ENCODE measurements around the gene IPO13.

The IPO13 gene

DNA sequence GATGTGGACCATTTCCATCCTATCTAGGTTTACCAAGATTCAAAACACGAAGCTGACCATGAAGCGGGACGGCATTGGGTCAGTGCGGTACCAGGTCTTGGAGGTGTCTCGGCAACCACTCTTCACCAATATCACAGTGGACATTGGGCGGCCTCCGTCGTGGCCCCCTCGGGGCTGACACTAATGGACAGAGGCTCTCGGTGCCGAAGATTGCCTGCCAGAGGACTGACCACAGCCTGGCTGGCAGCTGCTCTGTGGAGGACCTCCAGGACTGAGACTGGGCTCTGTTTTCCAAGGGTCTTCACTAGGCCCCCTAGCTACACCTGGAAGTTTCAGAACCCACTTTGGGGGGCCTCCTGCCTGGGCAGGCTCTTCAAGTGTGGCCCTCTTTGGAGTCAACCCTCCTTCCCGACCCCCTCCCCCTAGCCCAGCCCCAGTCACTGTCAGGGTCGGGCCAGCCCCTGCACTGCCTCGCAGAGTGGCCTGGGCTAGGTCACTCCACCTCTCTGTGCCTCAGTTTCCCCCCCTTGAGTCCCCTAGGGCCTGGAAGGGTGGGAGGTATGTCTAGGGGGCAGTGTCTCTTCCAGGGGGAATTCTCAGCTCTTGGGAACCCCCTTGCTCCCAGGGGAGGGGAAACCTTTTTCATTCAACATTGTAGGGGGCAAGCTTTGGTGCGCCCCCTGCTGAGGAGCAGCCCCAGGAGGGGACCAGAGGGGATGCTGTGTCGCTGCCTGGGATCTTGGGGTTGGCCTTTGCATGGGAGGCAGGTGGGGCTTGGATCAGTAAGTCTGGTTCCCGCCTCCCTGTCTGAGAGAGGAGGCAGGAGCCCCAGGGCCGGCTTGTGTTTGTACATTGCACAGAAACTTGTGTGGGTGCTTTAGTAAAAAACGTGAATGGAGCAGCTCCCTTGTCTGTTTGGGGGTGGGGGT is 43.8 kb downstream of the IPO13 start:
- peaks cover 16 to 17% of the 10 kb centered on the region in 2 experiments for H3K4me1 ChIP-seq (ENCODE audit: control insufficient read depth in 1 of 2, insufficient read depth in 1 of 2, low read depth in 1 of 2, low read length in 1 of 2)
- no peaks in the 10 kb centered on the region for H3K36me3 ChIP-seq
- peak overlapping the region; percentile 77 for H3K27ac ChIP-seq
- H3K27me3 ChIP-seq: no peaks in the 10 kb centered on the region
- no peaks in the 10 kb centered on the region for H3K9me3 ChIP-seq
- H3K4me3 ChIP-seq (ENCODE audit: low read depth in 1 of 2, low read length in 1 of 2): peak overlapping the region; percentile 91 to 93
- TF ChIP-seq, protein P1, sequence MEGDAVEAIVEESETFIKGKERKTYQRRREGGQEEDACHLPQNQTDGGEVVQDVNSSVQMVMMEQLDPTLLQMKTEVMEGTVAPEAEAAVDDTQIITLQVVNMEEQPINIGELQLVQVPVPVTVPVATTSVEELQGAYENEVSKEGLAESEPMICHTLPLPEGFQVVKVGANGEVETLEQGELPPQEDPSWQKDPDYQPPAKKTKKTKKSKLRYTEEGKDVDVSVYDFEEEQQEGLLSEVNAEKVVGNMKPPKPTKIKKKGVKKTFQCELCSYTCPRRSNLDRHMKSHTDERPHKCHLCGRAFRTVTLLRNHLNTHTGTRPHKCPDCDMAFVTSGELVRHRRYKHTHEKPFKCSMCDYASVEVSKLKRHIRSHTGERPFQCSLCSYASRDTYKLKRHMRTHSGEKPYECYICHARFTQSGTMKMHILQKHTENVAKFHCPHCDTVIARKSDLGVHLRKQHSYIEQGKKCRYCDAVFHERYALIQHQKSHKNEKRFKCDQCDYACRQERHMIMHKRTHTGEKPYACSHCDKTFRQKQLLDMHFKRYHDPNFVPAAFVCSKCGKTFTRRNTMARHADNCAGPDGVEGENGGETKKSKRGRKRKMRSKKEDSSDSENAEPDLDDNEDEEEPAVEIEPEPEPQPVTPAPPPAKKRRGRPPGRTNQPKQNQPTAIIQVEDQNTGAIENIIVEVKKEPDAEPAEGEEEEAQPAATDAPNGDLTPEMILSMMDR (IDR thresholded peaks at IDR 0.05): no peak

DNA sequence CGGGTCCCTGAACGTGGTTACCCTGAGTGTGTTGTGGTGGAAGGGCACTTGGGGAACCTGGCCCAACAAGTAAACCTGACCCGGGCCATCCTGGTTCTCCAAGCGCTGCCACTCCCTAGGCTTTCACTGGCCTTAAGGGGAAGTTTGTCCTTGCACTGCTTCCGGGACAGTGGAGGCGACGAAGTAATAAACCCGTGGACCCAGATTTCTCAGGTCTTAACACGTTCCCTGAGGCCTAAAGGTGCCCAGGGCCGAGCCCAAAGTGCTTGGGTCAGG is 44.4 kb downstream of the IPO13 start:
- Histone ChIP-seq H3K36me3 (no peaks in the 10 kb centered on the region), H3K4me3 (ENCODE audit: low read depth in 1 of 2, low read length in 1 of 2) (peak overlapping the region; percentile 91 to 93), H3K4me1 (ENCODE audit: control insufficient read depth in 1 of 2, insufficient read depth in 1 of 2, low read depth in 1 of 2, low read length in 1 of 2) (peaks cover 16 to 17% of the 10 kb centered on the region in 2 experiments), H3K27me3 (no peaks in the 10 kb centered on the region), H3K9me3 (no peaks in the 10 kb centered on the region), H3K27ac (peak overlapping the region; percentile 77)
- TF ChIP-seq, protein P1 (IDR thresholded peaks at IDR 0.05): no peak

DNA sequence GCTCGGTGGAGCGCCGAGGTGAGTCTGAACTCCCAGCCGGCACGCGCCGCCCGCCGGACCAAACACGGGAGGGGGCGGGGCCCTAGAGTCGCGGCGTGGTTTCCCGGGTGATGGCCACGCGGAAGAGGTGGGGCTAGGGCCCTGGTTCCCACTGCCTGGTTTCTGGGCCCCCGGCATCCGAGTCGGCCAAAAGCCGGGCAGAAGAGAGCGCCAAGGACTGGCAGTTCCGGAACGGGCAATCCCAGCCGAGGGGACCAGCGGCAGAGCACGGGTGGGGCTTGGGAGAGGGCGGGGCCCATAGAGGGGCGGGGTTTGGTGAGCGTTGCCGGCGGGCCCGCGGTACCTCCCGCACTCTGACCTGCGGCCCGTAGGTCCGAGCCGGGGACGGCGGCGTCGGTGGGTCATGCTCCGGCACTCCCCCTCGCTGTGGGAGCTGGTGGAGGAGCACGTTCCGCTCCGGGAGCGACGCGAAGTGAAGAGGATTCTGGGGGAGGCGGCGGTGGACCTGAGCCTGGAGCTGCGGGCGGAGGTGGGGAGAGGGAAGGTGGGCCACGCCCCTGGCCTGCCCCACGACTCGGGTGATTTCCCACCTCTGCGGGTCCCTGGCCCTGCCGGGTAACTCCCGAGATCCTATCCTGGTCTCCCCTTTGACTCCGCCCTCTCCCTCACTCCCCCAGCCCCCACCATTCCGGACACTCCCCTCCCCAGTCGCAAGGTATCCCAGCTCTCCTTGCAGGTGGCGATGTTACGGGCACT is 44.9 kb downstream of the IPO13 start, which contains the start of gene CCDC24:
CCDC24 (plus strand) TSS at position 124 of the 756 bp plus-strand sequence; CDS start at position 404, 280 bp downstream.
- Histone ChIP-seq H3K4me3 (ENCODE audit: low read depth in 1 of 2, low read length in 1 of 2) (peak within 1 kb of the TSS; percentile 91 to 93), H3K4me1 (ENCODE audit: control insufficient read depth in 1 of 2, insufficient read depth in 1 of 2, low read depth in 1 of 2, low read length in 1 of 2) (peaks cover 16 to 17% of the 10 kb centered on the region in 2 experiments), H3K9me3 (no peaks in the 10 kb centered on the region), H3K36me3 (no peaks in the 10 kb centered on the region), H3K27me3 (no peaks in the 10 kb centered on the region), H3K27ac (peak within 1 kb of the TSS; percentile 77)
- TF ChIP-seq, protein P1 (IDR thresholded peaks at IDR 0.05): no peak

DNA sequence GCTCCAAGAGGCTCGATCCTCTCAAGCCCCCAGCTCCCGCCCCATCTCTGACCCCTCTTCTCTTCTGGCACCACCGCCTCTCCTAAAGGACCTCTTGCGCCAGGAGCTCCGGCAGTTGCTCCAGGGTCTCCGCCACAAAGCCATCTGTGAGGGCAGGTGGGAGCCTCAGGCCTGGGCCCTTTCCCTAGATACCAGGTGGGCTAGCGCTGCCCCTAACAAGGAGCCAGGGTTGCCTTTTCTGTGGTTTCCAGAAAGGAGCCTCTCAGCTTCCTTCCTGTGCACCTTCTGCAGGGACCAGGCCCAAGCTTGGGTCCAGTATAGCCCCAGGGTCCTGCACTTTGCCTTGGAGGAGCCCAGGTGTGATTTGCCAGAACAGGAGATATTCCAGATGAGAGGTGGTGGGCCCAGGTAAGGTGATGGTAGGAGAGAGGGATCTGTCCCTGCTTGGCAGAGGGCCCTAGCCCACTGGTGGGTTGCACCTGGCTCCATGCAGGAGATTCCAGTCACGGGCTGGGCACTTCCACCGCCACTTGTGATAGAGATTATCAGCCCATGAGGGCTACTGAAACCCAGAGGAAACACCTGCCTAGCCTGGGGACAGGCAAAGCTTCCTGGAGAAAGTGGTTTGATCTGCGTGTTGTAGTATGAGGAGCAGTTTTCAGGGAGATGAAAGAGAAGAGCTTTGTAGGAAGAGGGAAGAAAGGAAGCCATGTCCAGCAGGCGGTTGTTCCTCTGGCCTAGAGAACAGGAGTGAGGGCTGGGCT is 45.7 kb downstream of the IPO13 start:
- Histone ChIP-seq H3K36me3 (no peaks in the 10 kb centered on the region), H3K27me3 (no peaks in the 10 kb centered on the region), H3K27ac (no peak overlapping the region), H3K9me3 (no peaks in the 10 kb centered on the region), H3K4me1 (ENCODE audit: control insufficient read depth in 1 of 2, insufficient read depth in 1 of 2, low read depth in 1 of 2, low read length in 1 of 2) (peaks cover 16 to 17% of the 10 kb centered on the region in 2 experiments), H3K4me3 (ENCODE audit: low read depth in 1 of 2, low read length in 1 of 2) (peak overlapping the region; percentile 91 to 93)
- TF ChIP-seq, protein P1 (IDR thresholded peaks at IDR 0.05): no peak

DNA sequence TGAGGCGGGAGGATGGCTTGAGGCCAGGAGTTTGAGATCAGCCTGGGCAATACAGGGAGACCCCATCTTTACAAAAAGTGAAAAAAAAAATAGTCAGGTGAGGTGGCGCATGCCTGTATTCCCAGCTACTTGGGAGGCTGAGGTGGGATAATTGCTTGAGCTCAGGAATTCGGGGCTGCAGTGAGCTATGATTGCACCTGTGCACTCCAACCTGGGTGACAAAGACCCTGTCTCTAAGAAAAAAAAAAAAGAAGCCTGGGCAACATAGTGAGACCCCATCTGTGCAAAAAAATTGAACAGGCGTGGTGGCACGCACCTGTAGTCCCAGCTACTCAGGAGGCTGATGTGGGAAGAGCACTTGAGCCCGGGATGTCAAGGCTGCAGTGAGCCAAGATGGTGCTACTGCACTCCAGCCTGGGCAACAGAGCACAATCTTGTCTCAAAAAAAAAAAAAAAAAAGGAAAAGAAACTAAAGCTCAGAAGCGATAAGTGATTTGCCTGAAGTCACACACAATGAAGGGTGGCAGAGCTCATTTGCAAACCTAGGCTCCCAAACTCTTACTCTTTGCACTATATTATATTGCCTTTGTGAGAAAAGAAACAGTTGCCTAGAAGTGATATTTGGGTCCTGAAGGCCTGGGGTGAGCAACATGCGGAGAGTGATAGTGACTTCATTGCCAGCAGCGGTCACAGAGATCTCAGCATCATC is 46.6 kb downstream of the IPO13 start:
- H3K36me3 ChIP-seq: no peaks in the 10 kb centered on the region
- TF ChIP-seq, protein P1 (IDR thresholded peaks at IDR 0.05): no peak
- no peak overlapping the region for H3K27ac ChIP-seq
- no peak overlapping the region for H3K4me3 ChIP-seq (ENCODE audit: low read depth in 1 of 2, low read length in 1 of 2)
- H3K27me3 ChIP-seq: no peaks in the 10 kb centered on the region
- no peaks in the 10 kb centered on the region for H3K9me3 ChIP-seq
- peaks cover 16 to 17% of the 10 kb centered on the region in 2 experiments for H3K4me1 ChIP-seq (ENCODE audit: control insufficient read depth in 1 of 2, insufficient read depth in 1 of 2, low read depth in 1 of 2, low read length in 1 of 2)

Measured in neutrophil (primary cell).